GM21360 (cell line): ENCODE measurements around the gene MSLN.

Experiments used
- ATAC-seq: cut with Tn5 transposase; IDR thresholded peaks from one replicate; pipeline ENCODE4 v1.9.1; 2021; ENCODE audit warnings: mild to moderate bottlenecking, moderate library complexity; ENCODE audit not compliant: unreplicated experiment

Gene MSLN

DNA sequence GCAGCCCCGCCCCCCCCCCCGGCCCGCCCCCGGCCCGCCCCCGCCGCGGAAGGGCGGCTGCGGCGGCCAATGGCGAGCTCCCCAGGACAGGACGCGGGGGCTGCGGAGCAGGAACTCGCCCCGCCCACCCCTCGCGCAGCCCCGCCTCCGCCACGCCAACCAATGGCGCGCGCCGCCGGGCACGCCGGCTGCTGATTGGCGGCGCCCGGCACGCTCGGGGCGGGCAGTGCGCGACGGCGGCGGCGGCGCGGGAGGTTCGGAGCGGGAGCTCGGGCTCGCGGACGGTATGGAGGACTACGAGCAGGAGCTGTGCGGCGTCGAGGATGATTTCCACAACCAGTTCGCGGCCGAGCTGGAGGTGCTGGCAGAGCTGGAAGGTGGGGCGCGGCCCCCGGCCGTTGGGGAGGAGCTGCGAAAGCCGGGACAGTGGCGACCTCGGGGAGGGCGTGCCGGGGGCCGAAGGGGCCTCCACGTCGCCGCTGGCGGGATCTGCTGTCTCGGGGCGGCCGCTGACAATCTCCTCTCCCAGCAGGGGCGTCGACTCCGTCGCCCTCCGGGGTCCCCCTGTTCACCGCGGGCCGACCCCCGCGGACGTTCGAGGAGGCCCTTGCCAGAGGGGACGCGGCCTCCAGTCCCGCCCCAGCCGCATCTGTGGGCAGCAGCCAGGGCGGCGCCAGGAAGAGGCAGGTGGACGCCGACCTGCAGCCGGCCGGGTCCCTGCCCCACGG, 28.0 kb downstream of the MSLN start, which contains the start of gene CHTF18:
Gene CHTF18, plus strand, starts transcription at position 222 of the 728 bp plus-strand sequence. Its CDS starts 65 bp downstream, at position 287.
- peak; percentile 58 for ATAC-seq

DNA sequence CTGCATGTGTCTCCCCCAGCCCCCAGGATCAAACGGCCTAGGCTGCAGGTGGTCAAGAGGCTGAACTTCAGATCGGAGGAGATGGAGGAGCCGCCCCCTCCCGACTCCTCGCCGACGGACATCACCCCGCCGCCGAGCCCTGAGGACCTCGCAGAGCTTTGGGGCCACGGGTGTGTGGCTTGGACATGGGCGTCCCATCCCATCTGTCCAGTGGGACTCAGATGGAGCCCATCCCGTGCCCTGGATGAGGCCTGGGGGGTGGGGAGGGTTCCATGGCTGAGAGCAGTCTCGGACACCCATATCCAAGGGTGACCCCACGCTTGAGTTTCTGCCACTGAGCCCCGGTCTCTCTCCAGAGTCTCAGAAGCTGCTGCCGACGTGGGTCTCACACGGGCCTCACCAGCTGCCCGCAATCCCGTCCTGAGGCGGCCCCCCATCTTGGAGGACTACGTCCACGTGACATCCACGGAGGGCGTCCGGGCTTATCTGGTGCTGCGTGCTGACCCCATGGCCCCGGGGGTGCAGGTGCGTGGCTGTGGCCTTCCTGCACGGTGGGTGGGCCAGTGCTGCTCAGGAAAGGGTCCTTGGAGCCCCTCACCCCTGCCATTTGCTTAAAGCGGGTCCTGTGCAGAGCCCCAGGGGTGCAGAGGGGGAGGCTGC, 28.8 kb downstream of the MSLN start:
- ATAC-seq, result no peak

- no peak for ATAC-seq
Observed at GRCh38 chr16:790086-790485, 29.6 kb downstream of the MSLN start.

DNA sequence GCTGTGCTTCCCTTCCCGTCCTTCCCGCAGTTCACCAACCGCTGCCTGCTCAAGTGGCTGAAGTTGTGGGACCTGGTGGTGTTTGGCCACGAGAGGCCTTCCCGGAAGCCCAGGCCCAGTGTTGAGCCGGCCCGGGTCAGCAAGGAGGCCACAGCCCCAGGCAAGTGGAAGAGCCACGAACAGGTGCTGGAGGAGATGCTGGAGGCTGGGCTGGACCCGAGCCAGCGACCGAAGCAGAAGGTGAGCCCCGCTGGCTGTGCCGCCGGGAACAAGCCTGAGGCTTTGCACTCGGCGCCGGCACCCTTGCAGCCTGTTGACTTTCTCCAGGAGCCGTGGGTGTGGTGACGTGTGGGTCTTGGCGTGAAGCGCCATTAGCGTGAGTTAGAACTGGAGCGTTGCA, 30.6 kb downstream of the MSLN start:
- ATAC-seq, result no peak

DNA sequence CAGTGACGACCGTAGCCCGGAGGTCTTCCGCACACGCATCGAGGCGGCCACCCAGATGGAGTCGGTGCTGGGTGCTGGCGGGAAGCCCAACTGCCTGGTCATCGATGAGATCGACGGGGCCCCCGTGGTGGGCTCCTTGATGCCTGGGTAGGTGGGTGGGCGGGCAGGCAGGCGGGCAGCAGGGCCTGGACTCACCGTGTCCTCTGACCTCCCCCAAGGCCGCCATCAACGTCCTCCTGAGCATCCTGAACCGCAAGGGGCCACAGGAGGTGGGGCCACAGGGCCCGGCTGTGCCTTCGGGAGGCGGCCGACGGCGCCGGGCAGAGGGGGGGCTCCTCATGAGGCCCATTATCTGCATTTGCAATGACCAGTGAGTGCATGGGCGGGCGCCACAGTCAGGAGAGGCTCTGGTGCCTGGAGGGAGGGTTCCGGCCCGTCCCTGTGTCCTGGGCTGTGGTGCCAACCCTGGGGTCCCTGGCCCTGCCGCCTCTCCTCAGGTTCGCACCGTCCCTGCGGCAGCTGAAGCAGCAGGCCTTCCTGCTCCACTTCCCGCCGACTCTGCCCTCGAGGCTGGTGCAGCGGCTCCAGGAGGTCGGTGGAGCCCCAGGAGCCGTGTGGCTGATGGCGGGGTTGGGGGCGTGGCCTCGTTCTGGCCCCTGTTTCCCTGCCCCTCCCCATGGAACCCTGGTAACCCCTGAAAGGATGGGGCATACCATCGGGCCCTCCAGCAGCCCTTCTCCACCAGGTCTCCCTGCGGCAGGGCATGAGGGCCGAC, 31.9 kb downstream of the MSLN start:
- no peak for ATAC-seq

DNA sequence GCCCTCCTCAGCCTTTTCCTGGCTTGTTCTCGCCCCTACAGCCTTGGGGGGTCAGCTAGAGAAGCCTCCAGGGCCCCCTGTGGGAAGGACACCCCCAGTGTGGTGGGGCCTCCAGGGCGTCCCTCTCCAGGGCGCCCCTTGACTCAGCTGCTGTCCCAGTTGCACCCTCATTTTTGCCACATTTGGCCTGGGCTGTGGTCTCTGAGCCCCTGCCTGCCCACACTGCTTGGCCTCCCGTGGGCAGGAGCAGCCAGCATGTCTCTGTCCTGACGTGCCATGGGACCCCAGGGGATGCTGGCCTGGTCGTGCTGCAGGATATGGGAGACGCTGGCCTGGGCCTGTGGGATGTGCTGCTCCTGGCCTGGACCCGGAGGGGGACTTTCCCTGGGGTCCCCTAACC, 32.9 kb downstream of the MSLN start:
- no peak for ATAC-seq

- no peak for ATAC-seq
Observed at GRCh38 chr16:794091-794822, 33.7 kb downstream of the MSLN start.

DNA sequence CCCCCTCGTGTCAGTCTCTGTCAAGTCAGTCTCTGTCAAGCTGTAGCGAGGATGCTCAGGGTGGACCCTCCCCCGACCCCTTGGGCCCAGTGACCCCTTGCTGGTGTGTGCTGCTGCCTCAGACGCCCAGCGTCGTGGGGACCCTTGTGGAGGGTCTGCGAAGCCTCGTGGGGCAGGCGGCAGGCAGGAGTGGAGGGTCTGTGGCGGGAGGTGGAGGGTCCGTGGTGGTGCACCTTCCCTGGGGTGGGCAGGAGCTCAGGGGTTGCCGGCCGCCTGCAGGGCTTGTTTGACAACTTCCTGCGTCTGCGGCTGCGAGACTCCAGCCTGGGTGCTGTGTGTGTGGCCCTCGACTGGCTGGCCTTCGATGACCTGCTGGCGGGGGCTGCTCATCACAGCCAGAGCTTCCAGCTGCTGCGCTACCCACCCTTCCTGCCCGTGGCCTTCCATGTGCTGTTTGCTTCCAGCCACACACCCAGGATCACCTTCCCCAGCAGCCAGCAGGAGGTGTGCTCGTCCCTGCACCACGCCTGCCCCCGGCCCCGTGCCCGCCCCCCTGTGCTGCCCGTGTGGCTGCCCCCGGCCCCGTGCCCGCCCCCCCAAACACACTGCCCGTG, 34.4 kb downstream of the MSLN start:
- ATAC-seq, result no peak

DNA sequence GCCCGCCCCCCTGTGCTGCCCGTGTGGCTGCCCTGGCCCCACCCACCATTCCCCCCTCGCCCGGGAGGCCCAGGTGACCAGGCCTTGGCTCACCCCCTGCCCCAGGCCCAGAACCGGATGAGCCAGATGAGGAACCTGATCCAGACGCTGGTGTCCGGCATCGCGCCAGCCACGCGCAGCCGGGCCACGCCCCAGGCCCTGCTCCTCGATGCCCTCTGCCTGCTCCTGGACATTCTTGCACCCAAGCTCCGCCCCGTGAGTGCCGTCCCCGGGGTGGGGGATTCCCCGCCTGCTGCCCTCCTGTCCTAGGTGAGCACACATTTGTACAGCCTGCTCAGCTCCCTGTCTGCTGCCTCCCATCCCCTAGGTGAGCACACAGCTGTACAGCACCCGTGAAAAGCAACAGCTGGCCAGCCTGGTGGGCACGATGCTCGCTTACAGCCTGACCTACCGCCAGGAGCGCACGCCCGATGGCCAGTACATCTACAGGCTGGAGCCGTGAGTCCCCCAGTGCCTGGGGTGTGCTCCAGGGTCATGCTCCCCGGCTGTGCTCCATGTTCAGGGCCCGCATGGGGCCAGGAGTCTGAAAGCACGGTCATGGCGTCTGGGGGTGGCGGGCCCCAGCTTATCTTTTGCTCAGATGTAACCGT, 35.2 kb downstream of the MSLN start:
- ATAC-seq, result no peak

DNA sequence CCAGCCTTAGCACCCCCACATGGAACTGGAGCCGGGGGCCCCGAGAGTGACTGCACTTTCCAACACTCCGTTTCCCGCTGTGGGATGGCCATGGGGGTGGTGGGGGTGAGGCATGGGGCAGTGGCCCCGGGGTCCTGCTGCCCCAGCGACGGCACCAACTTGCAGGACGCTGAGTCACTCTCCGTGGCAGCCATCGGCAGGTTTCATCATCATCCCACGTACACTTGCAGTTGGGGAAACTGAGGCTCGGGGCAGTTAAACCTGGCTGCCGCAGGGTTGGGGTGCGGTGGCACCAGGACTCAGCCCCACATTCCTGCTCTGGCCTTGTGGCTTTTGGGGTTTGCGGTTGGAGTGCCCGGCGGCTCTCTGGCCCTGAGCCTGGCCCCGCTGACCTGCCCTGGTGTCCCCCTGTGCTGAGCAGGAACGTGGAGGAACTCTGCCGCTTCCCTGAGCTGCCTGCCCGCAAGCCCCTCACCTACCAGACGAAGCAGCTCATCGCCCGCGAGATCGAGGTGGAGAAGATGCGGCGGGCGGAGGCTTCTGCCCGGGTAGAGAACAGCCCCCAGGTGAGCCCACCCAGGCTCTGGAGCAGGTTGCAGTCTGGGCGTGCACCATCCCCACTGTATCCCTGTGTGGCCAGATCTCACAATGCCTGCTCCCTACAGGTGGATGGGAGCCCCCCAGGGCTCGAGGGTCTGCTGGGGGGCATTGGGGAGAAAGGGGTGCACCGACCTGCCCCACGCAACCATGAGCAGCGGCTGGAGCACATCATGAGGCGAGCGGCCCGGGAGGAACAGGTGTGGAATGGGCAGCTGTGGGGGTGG, 36.0 kb downstream of the MSLN start:
- ATAC-seq, result no peak

- no peak for ATAC-seq
Observed at GRCh38 chr16:797120-797420, 36.5 kb downstream of the MSLN start.

DNA sequence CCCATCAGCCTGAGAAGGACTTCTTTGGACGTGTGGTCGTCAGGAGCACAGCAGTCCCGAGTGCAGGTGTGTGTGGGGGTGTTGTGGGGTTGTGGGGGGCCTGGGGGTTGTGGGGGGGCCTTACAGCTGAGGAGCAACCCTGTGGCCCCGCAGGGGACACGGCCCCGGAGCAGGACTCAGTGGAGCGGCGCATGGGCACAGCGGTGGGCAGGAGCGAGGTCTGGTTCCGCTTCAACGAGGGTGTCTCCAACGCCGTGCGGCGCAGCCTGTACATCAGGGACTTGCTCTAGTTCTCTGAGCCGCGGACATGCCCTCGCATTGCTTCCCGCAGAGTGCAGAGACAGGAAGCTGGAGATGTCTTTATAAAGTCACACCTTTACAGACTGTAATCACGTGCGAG, 37.2 kb downstream of the MSLN start:
- no peak for ATAC-seq

- no peak for ATAC-seq
Observed at GRCh38 chr16:798666-799065, 38.1 kb downstream of the MSLN start.

GRCh38 chr16:799111-799947, 38.8 kb downstream of the MSLN start:
- ATAC-seq, result no peak

DNA sequence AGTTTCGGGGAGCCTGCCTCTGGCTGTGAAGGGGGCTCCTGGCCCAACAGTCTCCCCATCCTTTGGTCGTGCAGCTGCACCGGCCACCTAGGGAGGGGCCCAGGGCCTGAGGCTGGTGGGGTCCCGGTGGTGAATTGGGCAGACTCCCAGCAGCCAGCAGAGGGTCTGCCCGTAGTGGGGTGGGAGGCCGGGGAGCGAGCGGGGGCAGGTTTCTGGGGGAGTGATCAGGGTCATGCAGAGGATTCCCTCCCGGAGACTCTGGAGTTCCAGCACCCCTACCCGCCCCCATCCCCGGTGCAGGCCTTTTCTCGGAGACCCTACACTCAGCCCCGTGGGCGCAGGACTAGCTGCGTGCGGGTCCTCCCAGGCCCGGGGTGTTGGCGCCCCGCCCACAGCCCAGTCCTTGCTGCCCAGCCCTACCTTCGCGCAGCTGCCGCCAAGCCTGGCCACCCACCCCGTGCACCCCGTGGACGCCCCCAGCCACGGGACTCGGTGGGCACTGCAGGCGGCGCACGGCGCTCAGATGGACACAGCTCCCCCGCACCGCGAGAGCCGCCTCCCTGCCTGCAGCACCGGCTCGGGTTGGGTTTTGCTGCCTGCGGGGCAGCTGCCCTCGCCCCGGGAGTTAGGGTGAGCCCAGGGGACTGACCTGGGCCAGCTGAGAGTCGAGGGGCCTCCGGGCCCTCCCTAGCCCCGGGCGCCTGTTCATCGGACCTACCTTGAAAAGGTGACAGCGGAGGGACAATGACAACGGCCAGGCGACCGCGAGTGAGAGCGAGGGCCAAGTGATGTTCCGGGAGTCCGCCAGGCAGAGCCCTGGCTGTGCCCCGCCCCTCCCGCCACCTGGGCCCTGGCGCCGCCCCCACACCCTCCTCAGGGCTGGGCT, 39.7 kb downstream of the MSLN start, which contains the start of gene GNG13:
Gene GNG13, minus strand, starts transcription at position 787 of the 886 bp plus-strand sequence. CDS start 1,657 bp downstream, outside the sequence.
- ATAC-seq, result no peak

DNA sequence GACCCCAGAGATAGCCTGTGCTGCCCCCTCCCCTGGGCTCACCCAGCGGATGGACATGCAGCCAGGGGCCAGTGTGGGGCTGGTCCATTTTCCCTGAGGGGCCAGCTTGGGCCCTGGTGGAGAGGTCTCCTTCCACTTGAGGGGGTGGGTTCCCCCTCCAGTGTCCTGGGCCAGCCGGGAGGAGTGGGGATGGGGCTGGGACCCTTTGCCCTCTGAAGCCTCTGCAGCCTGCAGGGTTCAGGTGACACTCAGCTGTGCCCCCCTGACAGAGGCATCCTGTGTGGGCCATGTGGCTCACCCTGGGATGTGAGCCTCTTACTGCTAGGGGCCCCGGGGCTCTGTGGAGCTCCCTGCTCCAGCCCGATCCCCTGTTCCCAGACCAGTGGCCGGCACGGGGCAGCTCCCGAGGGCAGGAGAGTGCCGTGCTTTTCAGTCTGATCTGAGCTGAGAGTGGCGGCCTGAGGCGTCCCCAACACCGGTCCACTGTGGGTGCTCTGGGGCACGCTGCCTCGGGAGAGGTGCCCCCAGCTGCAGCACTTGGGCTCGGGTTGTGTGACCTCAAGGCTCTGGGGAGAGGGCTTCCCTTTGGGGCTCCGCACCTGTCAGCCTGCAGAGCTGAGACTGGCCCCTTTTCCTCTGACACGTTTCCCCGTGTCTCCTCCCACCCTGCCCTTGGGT, 40.4 kb downstream of the MSLN start:
- no peak for ATAC-seq
